Lower leg skin (tissue), 4 donors: Measurements from ENCODE around the gene KIF18B. TPM values are rescaled to one million over a fixed set of nuclear protein-coding genes. Genes with fewer than 3 reads are reported as not detected.

ENCODE experiments used
- DNase-seq, 2 donors: peaks; one replicate each; pipeline ENCODE4 v3.0.0-alpha.2; 2019; ENCODE audit warnings: low spot score in 2 of 2
- H3K4me3 ChIP-seq: fragments of 200-600 bp; sonication (generic); 2 replicates; pipeline ENCODE4 v1.5.1; 2017; ENCODE audit warnings: mild to moderate bottlenecking, low read depth; ENCODE audit not compliant: poor library complexity, severe bottlenecking
- POLR2A ChIP-seq, 2 donors: fragments of 450-650 bp; IDR thresholded peaks; one replicate each; pipeline ENCODE4 v1.6.1; 2016 to 2017; ENCODE audit warnings: antibody characterized with exemption in 2 of 2, mild to moderate bottlenecking in 1 of 2, moderate library complexity in 1 of 2
- WGBS, 2 donors: methylation state at CpG; one replicate each; pipeline ENCODE4 v1.1.5; 2018; 5-methylcytosine and 5-hydroxymethylcytosine counted together
- intact Hi-C: fragments of 100-400 bp; cut with DNase I; formaldehyde crosslinking; loops from one replicate; pipeline ENCODE4 v1.15.0; 2023; ENCODE audit warnings: low total_unique reads
- total RNA-seq, 4 donors: library from RNA; depleted of rRNA; stranded (reverse); fragments of >200 nt; gene quantifications; one replicate each; pipeline ENCODE4 v1.1.0, GENCODE V29; 2016
- TF ChIP-seq, protein P1 (sequence below), 3 donors: fragments of 450-650 bp; IDR thresholded peaks; one replicate each; pipeline ENCODE4 v1.5.1; 2016; ENCODE audit warnings: antibody characterized with exemption in 3 of 3, mild to moderate bottlenecking in 3 of 3, moderate library complexity in 2 of 3

The KIF18B gene
- total RNA-seq, 4 donors from 2014 or later, result 1.0 to 2.4 (median 1.5) TPM

DNA sequence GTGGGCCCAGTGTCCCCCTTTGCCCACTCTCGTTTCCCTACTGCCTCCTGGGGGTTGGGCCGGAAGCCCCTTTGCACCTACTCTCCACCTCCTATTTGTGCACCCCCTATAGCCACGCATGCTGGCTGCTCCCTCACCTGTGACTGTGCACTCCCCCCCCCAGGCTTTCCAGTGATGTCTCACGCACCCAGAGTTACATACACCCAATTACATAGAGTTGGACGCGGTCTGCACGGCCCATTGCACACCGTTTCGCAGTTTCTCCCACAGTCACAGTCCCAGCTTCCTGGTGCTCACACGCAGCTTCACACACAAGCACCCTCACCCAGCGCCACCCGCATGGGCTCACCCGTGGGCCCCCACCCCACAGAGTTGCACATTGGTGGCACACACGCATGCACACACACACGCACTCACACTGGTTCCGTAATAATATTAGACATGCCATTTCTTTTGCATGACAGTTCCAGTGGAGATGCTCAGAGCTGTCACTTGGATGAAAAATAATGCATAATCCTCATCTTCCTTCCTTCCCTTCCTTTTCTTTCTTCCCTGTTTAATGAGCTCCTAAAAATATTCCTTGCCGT, 42.1 kb upstream of the KIF18B start:
- intact Hi-C loops, result no loop called here
- TF ChIP-seq, protein P1, sequence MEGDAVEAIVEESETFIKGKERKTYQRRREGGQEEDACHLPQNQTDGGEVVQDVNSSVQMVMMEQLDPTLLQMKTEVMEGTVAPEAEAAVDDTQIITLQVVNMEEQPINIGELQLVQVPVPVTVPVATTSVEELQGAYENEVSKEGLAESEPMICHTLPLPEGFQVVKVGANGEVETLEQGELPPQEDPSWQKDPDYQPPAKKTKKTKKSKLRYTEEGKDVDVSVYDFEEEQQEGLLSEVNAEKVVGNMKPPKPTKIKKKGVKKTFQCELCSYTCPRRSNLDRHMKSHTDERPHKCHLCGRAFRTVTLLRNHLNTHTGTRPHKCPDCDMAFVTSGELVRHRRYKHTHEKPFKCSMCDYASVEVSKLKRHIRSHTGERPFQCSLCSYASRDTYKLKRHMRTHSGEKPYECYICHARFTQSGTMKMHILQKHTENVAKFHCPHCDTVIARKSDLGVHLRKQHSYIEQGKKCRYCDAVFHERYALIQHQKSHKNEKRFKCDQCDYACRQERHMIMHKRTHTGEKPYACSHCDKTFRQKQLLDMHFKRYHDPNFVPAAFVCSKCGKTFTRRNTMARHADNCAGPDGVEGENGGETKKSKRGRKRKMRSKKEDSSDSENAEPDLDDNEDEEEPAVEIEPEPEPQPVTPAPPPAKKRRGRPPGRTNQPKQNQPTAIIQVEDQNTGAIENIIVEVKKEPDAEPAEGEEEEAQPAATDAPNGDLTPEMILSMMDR (IDR thresholded peaks at IDR 0.05), result no peak
- TF ChIP-seq POLR2A (IDR thresholded peaks at IDR 0.05), result no peak
- no peak for DNase-seq
- no peak overlapping the region for H3K4me3 ChIP-seq
- WGBS, 2 donors, result 88 to 92% methylated on average over 17 of the region's 17 CpGs

DNA sequence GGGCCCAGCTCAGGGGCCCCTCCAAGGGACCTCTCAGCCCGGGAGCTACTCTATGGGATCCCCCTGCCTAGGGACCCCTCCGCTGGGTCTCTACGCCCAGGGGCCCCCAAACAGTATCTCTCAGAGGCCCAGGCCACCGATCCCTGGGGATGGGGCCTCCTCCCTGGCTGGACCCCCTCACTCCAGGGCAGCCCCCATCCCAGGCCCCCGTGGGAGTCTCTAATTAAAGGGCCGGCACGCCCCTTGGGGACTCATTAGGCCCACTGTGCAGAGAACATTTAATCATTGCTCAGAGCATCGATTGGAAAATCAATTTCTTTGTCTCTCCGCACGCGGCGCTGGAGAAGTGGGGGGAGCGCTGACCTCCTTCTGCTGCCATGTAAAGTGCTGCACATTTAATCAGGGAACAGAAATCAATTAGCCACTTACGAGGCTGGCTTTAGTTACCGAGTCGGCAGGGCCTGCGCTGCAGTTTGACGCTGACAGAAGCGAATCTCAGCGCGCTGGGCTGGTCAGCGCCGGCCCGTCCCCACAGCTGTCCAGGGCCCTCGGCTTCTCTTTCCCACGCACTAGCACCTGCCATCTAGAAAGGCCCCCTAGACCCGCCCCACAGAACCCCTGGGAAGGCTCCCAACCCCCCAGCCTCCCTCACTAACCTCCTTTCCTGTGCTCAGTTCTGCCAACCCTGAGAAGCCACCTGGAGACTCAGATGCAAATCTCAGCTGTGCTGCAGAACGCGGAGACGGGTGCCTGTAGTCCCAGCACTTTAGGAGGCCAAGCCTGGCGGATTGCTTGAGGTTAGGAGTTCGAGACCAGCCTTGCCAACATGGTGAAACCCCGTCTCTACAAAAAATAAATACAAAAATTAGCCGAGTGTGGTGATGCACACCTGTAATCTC, 40.7 kb upstream of the KIF18B start:
- WGBS, 2 donors, result 58 to 65% methylated on average over 33 to 34 of the region's 34 CpGs
- DNase-seq, result no peak
- TF ChIP-seq, protein P1 (IDR thresholded peaks at IDR 0.05), result no peak
- no peak for TF ChIP-seq POLR2A (IDR thresholded peaks at IDR 0.05)
- intact Hi-C loops, result no loop called here
- H3K4me3 ChIP-seq, result no peak overlapping the region

DNA sequence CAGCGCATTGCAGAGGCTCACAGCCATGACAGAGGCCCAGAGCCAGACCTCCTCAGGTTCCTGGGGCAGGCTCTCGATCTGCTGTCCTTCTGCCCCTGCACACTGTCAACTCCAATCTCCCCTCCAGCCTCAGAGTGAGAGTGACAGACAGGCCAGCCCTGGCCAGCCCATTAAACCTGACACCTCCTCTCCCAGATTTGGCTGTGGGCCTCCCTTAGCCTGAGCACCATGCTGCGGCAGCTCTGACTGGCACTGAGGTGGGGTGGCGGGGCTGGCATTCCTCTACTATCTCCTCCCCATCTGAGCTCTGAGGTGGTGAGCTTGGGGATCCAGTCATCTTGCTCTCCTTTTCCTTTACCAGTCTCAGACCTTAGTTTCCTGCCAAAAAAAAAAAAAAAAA, 36.0 kb upstream of the KIF18B start:
- TF ChIP-seq, protein P1 (IDR thresholded peaks at IDR 0.05), result no peak
- TF ChIP-seq POLR2A (IDR thresholded peaks at IDR 0.05), result no peak
- WGBS, 2 donors, result 87 to 89% methylated on average over 4 of the region's 4 CpGs
- intact Hi-C loops, result no loop called here
- no peak for DNase-seq
- H3K4me3 ChIP-seq, result no peak overlapping the region

- no peak for DNase-seq
- H3K4me3 ChIP-seq, result no peak overlapping the region
- TF ChIP-seq, protein P1 (IDR thresholded peaks at IDR 0.05), result no peak
- TF ChIP-seq POLR2A (IDR thresholded peaks at IDR 0.05), result no peak
- WGBS, 2 donors, result 91 to 97% methylated on average over 3 of the region's 3 CpGs
- intact Hi-C loops, result no loop called here
Observed at GRCh38 chr17:44982113-44982702, 34.6 kb upstream of the KIF18B start.

DNA sequence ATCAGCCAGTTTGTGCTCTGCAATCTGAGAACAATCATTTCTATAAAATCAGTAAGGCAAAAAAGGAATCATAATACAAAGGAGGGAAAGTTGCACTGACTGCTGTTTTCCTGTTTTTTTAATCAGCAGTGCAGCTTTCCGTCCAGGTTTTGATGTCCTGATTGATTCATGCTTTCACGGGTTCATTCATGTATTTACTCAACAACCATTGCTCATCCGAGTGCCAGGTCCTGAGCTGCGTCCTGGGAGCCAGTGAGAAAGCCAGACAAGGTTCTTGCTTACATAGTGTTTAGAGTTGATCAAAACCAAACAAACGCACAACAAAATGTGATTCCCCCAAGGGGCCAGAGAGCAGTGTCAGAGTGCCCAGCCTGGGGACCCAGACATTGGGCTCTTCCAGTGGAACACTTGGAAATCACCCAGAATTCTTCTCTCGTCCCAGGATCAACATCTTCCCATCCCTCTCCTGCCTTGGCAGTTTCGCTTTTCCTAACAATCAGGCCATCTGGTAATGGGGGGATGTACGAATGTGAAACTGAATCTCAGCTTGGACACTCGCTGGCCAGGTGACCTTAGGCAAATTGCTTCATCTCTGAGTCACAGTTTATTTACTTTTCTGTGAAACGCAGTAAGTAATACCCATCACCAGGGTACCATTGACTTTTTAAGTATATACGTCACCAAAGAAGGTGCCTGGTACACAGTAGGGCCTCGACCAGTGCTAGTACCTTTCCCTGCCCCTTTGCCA, 33.8 kb upstream of the KIF18B start:
- WGBS, 2 donors, result 53 to 56% methylated on average over 12 of the region's 12 CpGs
- TF ChIP-seq, protein P1 (IDR thresholded peaks at IDR 0.05), result no peak
- TF ChIP-seq POLR2A (IDR thresholded peaks at IDR 0.05), result no peak
- DNase-seq, result no peak
- intact Hi-C loops, result no loop called here
- no peak overlapping the region for H3K4me3 ChIP-seq
